Fibroblast of pulmonary artery (primary cell): ENCODE results near the gene ALOXE3.
A peak's percentile ranks its signal among the peaks of the same experiment; 100 is the strongest.

ENCODE experiments used
- DNase-seq: peaks from one replicate; pipeline ENCODE4 v3.0.0-alpha.2; 2010; ENCODE audit warnings: low read depth
- H3K4me3 ChIP-seq: replicated peaks from 2 replicates; pipeline ENCODE4 v1.5.1; 2011; ENCODE audit warnings: low read depth, mild to moderate bottlenecking, control low read depth, low read length, moderate library complexity
- CTCF ChIP-seq: IDR thresholded peaks from 2 replicates; pipeline ENCODE4 v1.5.1; 2011; ENCODE audit warnings: mild to moderate bottlenecking, control low read depth, low read length, inconsistent platforms; ENCODE audit errors: missing control alignments

Gene ALOXE3

DNA sequence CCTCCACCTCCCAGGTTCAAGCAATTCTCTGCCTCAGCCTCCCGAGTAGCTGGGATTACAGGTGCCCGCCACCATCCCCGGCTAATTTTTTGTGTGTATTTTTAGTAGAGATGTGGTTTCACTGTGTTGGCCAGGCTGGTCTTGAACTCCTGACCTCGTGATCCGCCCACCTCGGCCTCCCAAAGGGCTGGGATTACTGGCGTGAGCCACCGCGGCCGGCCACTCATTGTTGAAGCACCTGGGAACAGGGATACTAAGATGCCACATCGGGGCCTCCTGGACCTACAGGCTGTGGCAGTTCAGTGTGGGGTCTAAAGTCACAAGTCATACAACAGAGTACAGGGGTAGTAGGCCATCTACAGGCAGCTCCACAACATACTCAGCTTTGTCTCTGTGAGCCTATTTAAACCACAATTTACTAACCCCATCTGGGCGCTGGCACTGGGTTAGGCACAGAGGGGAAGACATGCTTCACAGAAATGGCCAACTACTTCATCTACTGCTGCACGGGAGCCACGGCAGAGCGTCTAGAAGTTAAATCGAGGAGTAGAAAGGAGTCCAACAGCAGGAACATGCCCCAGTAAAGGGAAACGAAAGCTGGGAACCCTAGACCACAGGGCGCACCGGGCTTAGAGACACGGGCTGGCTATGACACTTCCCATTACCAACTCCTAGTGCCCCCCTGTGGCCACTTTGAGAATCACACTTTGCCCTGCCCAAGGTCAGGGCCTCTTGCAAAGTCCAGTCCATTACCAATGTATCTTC lies 40.1 kb upstream of the ALOXE3 start:
- H3K4me3 ChIP-seq, result peak overlapping the region; percentile 12
- peak; percentile 94 for DNase-seq
- peak; percentile 89 for TF ChIP-seq CTCF

GRCh38 chr17:8156246-8156992 lies 38.1 kb upstream of the ALOXE3 start:
- no peak for TF ChIP-seq CTCF

GRCh38 chr17:8155996-8156245 lies 37.6 kb upstream of the ALOXE3 start:
- no peak for TF ChIP-seq CTCF
- DNase-seq, result no peak
- peak overlapping the region; percentile 79 for H3K4me3 ChIP-seq

More at GRCh38 chr17:8156246-8156992, 38.1 kb upstream of the ALOXE3 start:
- peak; percentile 100 for DNase-seq
- peak overlapping the region; percentile 79 for H3K4me3 ChIP-seq

DNA sequence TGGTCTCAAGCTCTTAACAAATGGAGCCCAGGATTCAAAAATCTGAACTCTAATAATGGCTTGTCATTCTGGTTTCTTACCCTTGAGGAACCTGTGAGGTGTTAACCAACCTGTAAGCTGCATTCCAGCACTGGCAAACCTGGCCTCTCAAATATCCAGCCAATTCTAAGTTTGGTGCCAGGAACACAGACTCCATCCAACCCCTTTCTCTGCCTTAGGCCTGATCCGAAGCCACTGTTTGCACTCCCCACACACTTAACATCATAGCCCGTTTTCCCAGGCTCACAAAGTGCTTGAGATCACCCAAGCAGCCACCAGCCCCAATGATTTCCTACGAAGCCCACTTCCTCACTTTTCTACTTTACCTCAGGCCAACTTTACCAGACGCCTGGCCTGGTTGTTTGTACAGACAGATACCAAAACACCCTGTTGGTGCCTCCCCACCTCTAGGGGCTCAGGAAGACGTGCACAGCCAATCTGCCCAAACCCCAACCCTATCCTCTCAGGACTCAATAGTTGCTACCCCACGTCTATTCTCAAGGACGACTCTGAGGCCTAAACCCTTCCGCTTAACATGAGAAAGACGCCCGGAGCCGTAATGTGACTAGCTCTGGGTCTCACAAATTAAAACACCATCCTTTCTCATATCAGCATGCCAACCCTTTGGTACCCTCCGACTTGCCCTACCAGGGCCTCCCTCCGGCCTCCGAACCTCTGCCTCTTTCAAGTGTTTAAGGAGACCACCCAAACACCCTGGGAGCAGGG lies 37.1 kb upstream of the ALOXE3 start:
- no peak for DNase-seq
- TF ChIP-seq CTCF, result no peak
- H3K4me3 ChIP-seq, result peak overlapping the region; percentile 79

DNA sequence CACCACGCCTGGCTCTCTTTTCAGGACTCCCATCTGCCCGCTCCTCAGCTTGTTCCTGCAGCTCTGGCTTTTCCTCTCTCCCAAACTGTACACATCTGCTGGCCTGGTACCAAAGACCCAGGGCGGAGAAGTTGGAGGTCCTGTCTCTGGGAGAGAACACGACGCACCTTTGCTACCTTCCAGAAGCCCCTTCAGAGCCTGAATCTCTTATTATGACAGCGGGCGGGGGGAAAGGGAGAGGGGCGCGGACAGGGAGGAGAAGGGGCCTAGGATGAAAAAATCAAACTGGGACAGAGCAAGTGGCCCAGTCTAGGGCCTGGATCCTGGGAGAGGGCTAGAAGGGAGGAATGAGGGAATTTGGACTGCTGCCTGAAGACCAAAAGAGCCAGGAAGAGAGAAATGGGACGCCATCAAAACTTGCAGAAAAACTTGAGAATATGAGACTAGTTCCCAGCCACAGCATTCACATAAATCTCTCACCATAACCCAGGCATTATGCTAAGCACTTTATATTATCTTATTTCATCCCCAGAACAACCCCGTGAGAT lies 36.4 kb upstream of the ALOXE3 start:
- no peak for TF ChIP-seq CTCF
- peak; percentile 50 for DNase-seq

GRCh38 chr17:8153957-8154607 lies 35.8 kb upstream of the ALOXE3 start:
- no peak for TF ChIP-seq CTCF
- DNase-seq, result peak; percentile 100

More for the DNA sequence above, 36.4 kb upstream of the ALOXE3 start:
- peak overlapping the region; percentile 79 for H3K4me3 ChIP-seq

More at GRCh38 chr17:8153957-8154607, 35.8 kb upstream of the ALOXE3 start:
- peak overlapping the region; percentile 79 for H3K4me3 ChIP-seq
